ENCODE data around the gene HCN2.

DNA sequence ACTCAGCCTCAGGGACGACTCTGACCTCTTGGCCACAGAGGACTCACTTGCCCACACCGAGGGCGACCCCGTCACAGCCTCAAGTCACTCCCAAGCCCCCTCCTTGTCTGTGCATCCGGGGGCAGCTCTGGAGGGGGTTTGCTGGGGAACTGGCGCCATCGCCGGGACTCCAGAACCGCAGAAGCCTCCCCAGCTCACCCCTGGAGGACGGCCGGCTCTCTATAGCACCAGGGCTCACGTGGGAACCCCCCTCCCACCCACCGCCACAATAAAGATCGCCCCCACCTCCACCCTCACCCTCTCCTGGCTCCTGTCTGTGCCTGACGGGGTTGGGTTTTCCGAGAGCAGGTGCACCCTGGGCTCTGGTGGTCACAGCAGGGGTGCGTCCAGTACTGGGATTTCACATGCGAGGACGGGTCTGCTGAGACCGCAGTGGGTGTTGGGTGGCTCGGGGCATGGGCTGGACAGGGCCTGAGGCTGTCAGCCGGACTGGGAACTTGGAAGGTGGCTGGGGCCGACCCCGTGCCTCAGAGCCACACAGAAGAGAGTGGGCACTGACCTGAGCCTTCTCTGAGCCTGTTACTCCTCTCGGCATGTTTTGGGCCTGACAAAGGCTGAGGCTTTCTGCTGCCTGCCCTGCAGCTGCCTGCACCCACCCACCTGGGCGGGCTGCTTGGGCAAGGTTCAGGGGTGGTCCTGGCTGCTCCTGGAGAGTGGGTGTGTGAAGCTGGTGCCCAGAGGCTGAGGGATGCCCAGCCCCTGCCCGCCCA is 6.3 kb upstream of the HCN2 start:
- TF ChIP-seq EZH2 (IDR thresholded peaks at IDR 0.05), result no peak
- TF ChIP-seq POLR2AphosphoS5 (IDR thresholded peaks at IDR 0.05; ENCODE audit: borderline replicate concordance, low read depth, low read length), result no peak

Data from SK-N-MC (cell line).